ENCODE measurements around the gene UBFD1. TPM values are rescaled to one million over a fixed set of nuclear protein-coding genes. Genes with fewer than 3 reads are reported as not detected.
"Not testable (repeated sequence)": the region's sequence is repeated elsewhere in the genome, so short reads cannot be mapped to it uniquely, and the experiment has no call there.

The UBFD1 gene
- total RNA-seq, 6 donors from 2014 or later = 30.2 to 145 (median 62.8) TPM

GRCh38 chr16:23538919-23539278 is 18.6 kb upstream of the UBFD1 start:
- H3K4me3 ChIP-seq = no peak overlapping the region
- no peak for DNase-seq
- H3K27ac ChIP-seq = peak overlapping the region in 1 of 4 donors; percentile 11
- H3K36me3 ChIP-seq = peaks cover under 1 to 58% (median 21%) of the 10 kb centered on the region in 4 donors
- H3K27me3 ChIP-seq = no peaks in the 10 kb centered on the region
- peaks cover 0 to 5% (median 0%) of the 10 kb centered on the region in 4 donors for H3K4me1 ChIP-seq
- no peak for TF ChIP-seq POLR2AphosphoS5 (IDR thresholded peaks at IDR 0.05)
- no peak for TF ChIP-seq CTCF (IDR thresholded peaks at IDR 0.05)
- TF ChIP-seq EP300 (IDR thresholded peaks at IDR 0.05) = no peak
- no peak for TF ChIP-seq POLR2A (IDR thresholded peaks at IDR 0.05)
- 94 to 100% methylated on average over 1 of the region's 1 CpG for WGBS, 2 donors
- ATAC-seq (ENCODE audit: low FRiP score in 2 of 2) = no peak
- no peaks in the 10 kb centered on the region for H3K9me3 ChIP-seq

GRCh38 chr16:23539984-23540816 is 17.3 kb upstream of the UBFD1 start:
- H3K4me1 ChIP-seq = peaks cover 0 to 5% (median 0%) of the 10 kb centered on the region in 4 donors
- TF ChIP-seq EP300 (IDR thresholded peaks at IDR 0.05) (peak in 1 of 4 donors; percentile 35), POLR2A (IDR thresholded peaks at IDR 0.05) (no peak), POLR2AphosphoS5 (IDR thresholded peaks at IDR 0.05) (peak in 1 of 2 donors; percentile 36)
- no peak overlapping the region for H3K4me3 ChIP-seq
- WGBS, 2 donors = 75 to 79% methylated on average over 11 of the region's 11 CpGs
- peak overlapping the region in 2 of 4 donors; percentile 30 to 44 for H3K27ac ChIP-seq
- no peaks in the 10 kb centered on the region for H3K9me3 ChIP-seq
- no peaks in the 10 kb centered on the region for H3K27me3 ChIP-seq
- ATAC-seq (ENCODE audit: low FRiP score in 2 of 2) = peak; percentile 19 to 79
- DNase-seq = peak in 1 of 2 donors; percentile 62
- H3K36me3 ChIP-seq = peaks cover 0 to 58% (median 21%) of the 10 kb centered on the region in 4 donors

GRCh38 chr16:23540817-23541178 is 16.7 kb upstream of the UBFD1 start:
- 96 to 98% methylated on average over 3 of the region's 3 CpGs for WGBS, 2 donors
- not testable (repeated sequence) for ATAC-seq (ENCODE audit: low FRiP score in 2 of 2); H3K4me3 ChIP-seq; H3K27me3 ChIP-seq; H3K9me3 ChIP-seq; DNase-seq; H3K4me1 ChIP-seq
- peaks cover 0 to 62% (median 22%) of the 10 kb centered on the region in 4 donors for H3K36me3 ChIP-seq
- H3K27ac ChIP-seq = peak overlapping the region in 1 of 4 donors; percentile 30

- WGBS, 2 donors = 97% methylated on average over 11 to 12 of the region's 14 CpGs
- ATAC-seq (ENCODE audit: low FRiP score in 2 of 2) = no peak
- Histone ChIP-seq H3K36me3 (peaks cover 2 to 82% (median 47%) of the 10 kb centered on the region in 4 donors), H3K27ac (no peak overlapping the region), H3K4me1 (peaks cover 0 to 5% (median 0%) of the 10 kb centered on the region in 4 donors), H3K27me3 (no peaks in the 10 kb centered on the region), H3K9me3 (no peaks in the 10 kb centered on the region), H3K4me3 (no peak overlapping the region)
- TF ChIP-seq POLR2AphosphoS5 (IDR thresholded peaks at IDR 0.05) = no peak
- TF ChIP-seq CTCF (IDR thresholded peaks at IDR 0.05) = no peak
- no peak for TF ChIP-seq POLR2A (IDR thresholded peaks at IDR 0.05)
- TF ChIP-seq EP300 (IDR thresholded peaks at IDR 0.05) = no peak
- DNase-seq = peak in 1 of 2 donors; percentile 54
These were observed 13.1 kb upstream of the UBFD1 start for GRCh38 chr16:23544436-23544835.

- no peak overlapping the region for H3K27ac ChIP-seq
- 95 to 99% methylated on average over 5 of the region's 5 CpGs for WGBS, 2 donors
- no peaks in the 10 kb centered on the region for H3K4me1 ChIP-seq
- no peak overlapping the region for H3K4me3 ChIP-seq
- no peak for ATAC-seq (ENCODE audit: low FRiP score in 2 of 2)
- H3K36me3 ChIP-seq = peaks cover 11 to 79% (median 59%) of the 10 kb centered on the region in 4 donors
- H3K9me3 ChIP-seq = no peaks in the 10 kb centered on the region
- no peaks in the 10 kb centered on the region for H3K27me3 ChIP-seq
- DNase-seq = no peak
- TF ChIP-seq CTCF (IDR thresholded peaks at IDR 0.05) = no peak
- TF ChIP-seq POLR2AphosphoS5 (IDR thresholded peaks at IDR 0.05) = no peak
- TF ChIP-seq EP300 (IDR thresholded peaks at IDR 0.05) = no peak
- TF ChIP-seq POLR2A (IDR thresholded peaks at IDR 0.05) = no peak
These were observed 7.6 kb upstream of the UBFD1 start for GRCh38 chr16:23549938-23550337.

Data from upper lobe of left lung (tissue), 6 donors.